GM23248 (cell line): ENCODE results near the gene RPS19BP1. TPM values are rescaled to one million over a fixed set of nuclear protein-coding genes. Genes with fewer than 3 reads are reported as not detected.

Source experiments
- DNase-seq: peaks from one replicate; pipeline ENCODE4 v3.0.0-alpha.2; 2015
- H2AFZ ChIP-seq: fragments of 200-600 bp; sonication (generic); 2 replicates; pipeline ENCODE4 v1.6.1; 2016; ENCODE audit warnings: antibody characterized with exemption
- H3F3A ChIP-seq: fragments of 200-600 bp; sonication (generic); 2 replicates; pipeline ENCODE4 v1.6.1; 2016; ENCODE audit warnings: mild to moderate bottlenecking, antibody characterized with exemption, mixed run types; ENCODE audit not compliant: insufficient read depth
- H3K27ac ChIP-seq: fragments of 200-600 bp; sonication (generic); 2 replicates; pipeline ENCODE4 v1.5.1; 2016; ENCODE audit warnings: mild to moderate bottlenecking
- H3K27me3 ChIP-seq: fragments of 200-600 bp; sonication (generic); replicated peaks from 2 replicates; pipeline ENCODE4 v1.6.1; 2016; ENCODE audit warnings: mild to moderate bottlenecking; ENCODE audit not compliant: insufficient read depth
- H3K36me3 ChIP-seq: fragments of 200-600 bp; sonication (generic); 2 replicates; pipeline ENCODE4 v1.6.1; 2016; ENCODE audit warnings: low read depth, mild to moderate bottlenecking
- H3K4me1 ChIP-seq: fragments of 200-600 bp; sonication (generic); 2 replicates; pipeline ENCODE4 v1.6.1; 2016; ENCODE audit warnings: mild to moderate bottlenecking; ENCODE audit not compliant: insufficient read depth
- H3K4me2 ChIP-seq: fragments of 200-600 bp; sonication (generic); one replicate; pipeline ENCODE4 v1.6.1; 2016; ENCODE audit warnings: mild to moderate bottlenecking; ENCODE audit not compliant: unreplicated experiment
- H3K4me3 ChIP-seq: fragments of 200-600 bp; sonication (generic); 2 replicates; pipeline ENCODE4 v1.5.1; 2016; ENCODE audit warnings: mild to moderate bottlenecking
- H3K79me2 ChIP-seq: fragments of 200-600 bp; sonication (generic); 2 replicates; pipeline ENCODE4 v1.6.1; 2016; ENCODE audit warnings: mild to moderate bottlenecking; ENCODE audit not compliant: insufficient read depth
- H3K9ac ChIP-seq: fragments of 200-600 bp; sonication (generic); 2 replicates; pipeline ENCODE4 v1.6.1; 2016; ENCODE audit warnings: mild to moderate bottlenecking
- H3K9me2 ChIP-seq: fragments of 200-600 bp; sonication (generic); 2 replicates; pipeline ENCODE4 v1.6.1; 2016; ENCODE audit warnings: mixed run types, mild to moderate bottlenecking, moderate library complexity; ENCODE audit not compliant: insufficient read depth
- H3K9me3 ChIP-seq: fragments of 200-600 bp; sonication (generic); one replicate; pipeline ENCODE4 v1.6.1; 2017; ENCODE audit warnings: low read depth
- H4K20me1 ChIP-seq: fragments of 200-600 bp; sonication (generic); 2 replicates; pipeline ENCODE4 v1.6.0; 2016; ENCODE audit not compliant: insufficient read depth
- EZH2 ChIP-seq: fragments of 200-600 bp; sonication (generic); IDR thresholded peaks from 2 replicates; pipeline ENCODE4 v1.6.1; 2018; ENCODE audit warnings: antibody characterized with exemption, mild to moderate bottlenecking; ENCODE audit not compliant: insufficient read depth, poor library complexity, severe bottlenecking
- EZH2phosphoT487 ChIP-seq: fragments of 200-600 bp; sonication (generic); IDR thresholded peaks from 2 replicates; pipeline ENCODE4 v1.6.1; 2018; ENCODE audit warnings: antibody characterized with exemption, moderate library complexity, mild to moderate bottlenecking, low read depth; ENCODE audit not compliant: insufficient read depth
- WGBS, 2 experiments: methylation state at CpG; one replicate each; pipeline ENCODE4 v1.1.6; 2015 to 2017; ENCODE audit warnings: low lambda C conversion rate in 2 of 2, low coverage in 1 of 2; ENCODE audit errors: missing lambda C conversion rate in 2 of 2; 5-methylcytosine and 5-hydroxymethylcytosine counted together
- in situ Hi-C: fragments of 300-500 bp; cut with MboI; formaldehyde crosslinking; loops from 2 replicates; pipeline ENCODE4 v1.15.0; 2020
- polyA plus RNA-seq: library from polyadenylated mRNA; unstranded; fragments of >200 nt; fragmentation: Nextera tagmentation; extraction: Ambion mirVana; gene quantifications from 2 replicates; pipeline ENCODE4 v1.2.1, GENCODE V29; 2016
- total RNA-seq: library from RNA; depleted of rRNA; stranded (reverse); fragments of >200 nt; shearing (Covaris generic); gene quantifications from 2 replicates; pipeline ENCODE4 v1.2.3, GENCODE V29; 2014

The RPS19BP1 gene
- total and polyA plus RNA-seq, 2 experiments from 2014 or later: 93.9 to 114 TPM

DNA sequence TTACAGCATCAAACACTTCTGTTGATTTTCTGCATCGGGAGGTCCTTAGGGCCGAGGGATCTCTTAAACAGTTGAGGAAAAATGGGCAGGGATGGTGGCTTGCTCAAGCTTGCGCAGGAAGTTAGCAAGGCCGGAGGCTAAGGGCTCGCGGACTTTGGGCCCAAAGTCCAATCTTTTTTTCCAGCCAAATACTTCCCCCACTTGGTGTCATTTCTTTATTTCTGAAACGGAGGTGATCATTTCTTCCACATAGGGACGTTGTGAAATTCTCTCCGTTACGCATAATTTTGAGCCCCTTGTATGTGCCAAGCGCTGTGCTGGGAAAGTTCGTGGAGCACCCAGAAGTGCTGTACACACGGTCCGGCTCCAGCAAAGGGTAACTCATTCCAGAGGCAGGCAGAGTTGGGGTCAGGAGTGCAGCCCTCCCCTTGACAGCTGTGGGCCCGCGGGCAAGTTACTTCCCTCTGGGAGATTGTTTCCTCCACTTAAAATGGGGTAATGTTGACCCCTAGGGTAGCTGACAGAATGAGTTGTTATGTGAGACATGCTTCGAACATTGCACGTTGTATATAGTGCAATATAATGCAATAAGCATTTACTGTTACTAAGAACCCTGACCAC lies 29.6 kb downstream of the RPS19BP1 start:
- Histone ChIP-seq H3K27ac (peak overlapping the region; percentile 53), H3K9me2 (no peaks in the 10 kb centered on the region), H3K4me3 (peak overlapping the region; percentile 93), H4K20me1 (no peaks in the 10 kb centered on the region), H3K4me1 (peaks cover 15% of the 10 kb centered on the region), H2AFZ (peak overlapping the region; percentile 86), H3K4me2 (peak overlapping the region; percentile 94), H3K9me3 (no peaks in the 10 kb centered on the region), H3K27me3 (no peaks in the 10 kb centered on the region), H3K9ac (peak overlapping the region; percentile 94), H3K36me3 (peaks cover 24% of the 10 kb centered on the region; the same call in 1 of the 2 replicates), H3F3A (no peaks in the 10 kb centered on the region), H3K79me2 (peaks cover 57% of the 10 kb centered on the region)
- DNase-seq: peak; percentile 53
- TF ChIP-seq EZH2phosphoT487: no peak
- in situ Hi-C loops: no loop called here
- 6% methylated on average over 18 of the region's 18 CpGs for WGBS, 2 experiments

DNA sequence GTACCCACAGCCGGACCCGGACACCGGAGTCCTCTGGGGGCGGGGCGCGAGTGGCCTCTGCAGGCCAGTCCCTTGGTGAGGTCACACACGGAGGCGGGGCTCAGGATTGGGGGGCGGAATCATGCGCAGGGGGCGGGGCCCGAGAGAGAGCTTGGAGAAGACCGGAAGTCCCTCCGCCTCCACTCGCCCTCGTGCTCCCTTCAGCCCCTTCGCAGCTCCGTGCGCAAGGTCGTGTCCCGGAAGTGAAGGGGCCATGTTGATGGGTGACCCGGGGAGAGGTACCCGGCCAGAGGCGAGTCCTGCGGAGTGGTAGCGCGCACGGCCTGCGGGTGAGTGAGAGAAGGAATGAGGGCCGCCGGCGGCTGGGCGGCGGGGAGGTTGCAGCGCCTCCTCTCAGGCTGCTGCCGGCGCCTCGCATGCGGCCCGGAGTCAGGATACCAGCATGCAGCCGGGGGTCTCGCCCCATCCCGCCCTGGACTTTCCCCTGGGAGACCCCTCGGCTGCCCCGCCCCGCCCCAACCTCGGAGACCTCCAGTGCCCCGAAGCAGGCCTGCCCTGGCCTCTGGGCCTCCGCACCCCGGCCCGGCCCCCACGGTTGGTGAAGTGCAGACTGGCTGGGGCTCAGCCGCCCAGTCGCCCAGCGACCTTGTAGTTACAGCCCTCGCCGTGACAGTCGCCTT lies 30.3 kb downstream of the RPS19BP1 start, which contains the start of gene MIEF1:
Gene MIEF1, plus strand, starts transcription at position 182 of the 680 bp plus-strand sequence. CDS start 9,005 bp downstream, outside the sequence.
- WGBS, 2 experiments: 1 to 3% methylated on average over 37 to 39 of the region's 58 CpGs
- H3K9ac ChIP-seq: peak within 1 kb of the TSS; percentile 94
- H3K9me2 ChIP-seq: no peaks in the 10 kb centered on the region
- peak within 1 kb of the TSS; percentile 93 for H3K4me3 ChIP-seq
- peak within 1 kb of the TSS; percentile 94 for H3K4me2 ChIP-seq
- H3K36me3 ChIP-seq: peaks cover 24% of the 10 kb centered on the region; the same call in 1 of the 2 replicates
- peak; percentile 99 for DNase-seq
- in situ Hi-C loops: no loop called here
- peak within 1 kb of the TSS; percentile 86 for H2AFZ ChIP-seq
- no peaks in the 10 kb centered on the region for H3K27me3 ChIP-seq
- peaks cover 15% of the 10 kb centered on the region for H3K4me1 ChIP-seq
- H3K79me2 ChIP-seq: peaks cover 51% of the 10 kb centered on the region
- H4K20me1 ChIP-seq: no peaks in the 10 kb centered on the region
- H3K27ac ChIP-seq: peak within 1 kb of the TSS; percentile 53
- H3K9me3 ChIP-seq: no peaks in the 10 kb centered on the region
- TF ChIP-seq EZH2phosphoT487: no peak
- TF ChIP-seq EZH2: no peak
- H3F3A ChIP-seq: no peaks in the 10 kb centered on the region

- Histone ChIP-seq H3K4me3 (peak overlapping the region; percentile 93), H3K4me1 (peaks cover 15% of the 10 kb centered on the region), H3K9me2 (no peaks in the 10 kb centered on the region), H3K4me2 (peak overlapping the region; percentile 70), H3K79me2 (peaks cover 45% of the 10 kb centered on the region), H3K9ac (peak overlapping the region; percentile 94), H3K27me3 (no peaks in the 10 kb centered on the region), H3K36me3 (peaks cover 21% of the 10 kb centered on the region; the same call in 1 of the 2 replicates), H3K9me3 (no peaks in the 10 kb centered on the region), H4K20me1 (no peaks in the 10 kb centered on the region), H3K27ac (no peak overlapping the region), H2AFZ (peak overlapping the region; percentile 86), H3F3A (no peaks in the 10 kb centered on the region)
- TF ChIP-seq EZH2phosphoT487 (no peak), EZH2 (no peak)
- in situ Hi-C loops: no loop called here
- no peak for DNase-seq
- WGBS, 2 experiments: 22 to 27% methylated on average over 13 of the region's 13 CpGs
Measured at GRCh38 chr22:39501644-39502108, 30.9 kb downstream of the RPS19BP1 start.

GRCh38 chr22:39500101-39500500 lies 32.4 kb downstream of the RPS19BP1 start:
- Histone ChIP-seq H3K4me3 (no peak overlapping the region), H3K79me2 (peaks cover 29% of the 10 kb centered on the region)

More at GRCh38 chr22:39500101-39500500, 32.4 kb downstream of the RPS19BP1 start:
- Histone ChIP-seq H3K9me2 (no peaks in the 10 kb centered on the region), H3K9ac (no peak overlapping the region), H3K4me1 (peaks cover 15% of the 10 kb centered on the region), H3K27ac (no peak overlapping the region), H3K36me3 (peaks cover 7% of the 10 kb centered on the region; the same call in 1 of the 2 replicates), H3K4me2 (no peak overlapping the region), H3K9me3 (no peaks in the 10 kb centered on the region), H3F3A (no peaks in the 10 kb centered on the region), H3K27me3 (no peaks in the 10 kb centered on the region), H4K20me1 (no peaks in the 10 kb centered on the region), H2AFZ (no peak overlapping the region)
- no peak for TF ChIP-seq EZH2
- TF ChIP-seq EZH2phosphoT487: no peak
- no peak for DNase-seq
- in situ Hi-C loops: no loop called here
- WGBS, 2 experiments: 83 to 84% methylated on average over 6 of the region's 6 CpGs
